IMR-90 (cell line): ENCODE results near the gene HIGD1C.

Experiments
- CEBPB ChIP-seq: IDR thresholded peaks from 2 replicates; pipeline ENCODE4 v1.6.1; 2012; ENCODE audit warnings: low read depth, low read length, improper control_type of control experiment
- CHD1 ChIP-seq: IDR thresholded peaks from 2 replicates; pipeline ENCODE4 v1.6.1; 2012; ENCODE audit warnings: low read depth, low read length, improper control_type of control experiment
- FOS ChIP-seq: fragments of 150-350 bp; IDR thresholded peaks from 2 replicates; pipeline ENCODE4 v1.6.1; 2016; ENCODE audit warnings: low read depth, low read length
- MAZ ChIP-seq: IDR thresholded peaks from 2 replicates; pipeline ENCODE4 v1.6.1; 2012; ENCODE audit warnings: low read depth, mild to moderate bottlenecking, low read length, improper control_type of control experiment, moderate library complexity, borderline replicate concordance
- MXI1 ChIP-seq: IDR thresholded peaks from 2 replicates; pipeline ENCODE4 v1.6.1; 2012; ENCODE audit warnings: low read depth, mild to moderate bottlenecking, low read length, moderate library complexity, borderline replicate concordance
- POLR2A ChIP-seq: IDR thresholded peaks from 2 replicates; pipeline ENCODE4 v1.6.1; 2012; ENCODE audit warnings: mild to moderate bottlenecking, low read depth, low read length
- RAD21 ChIP-seq: IDR thresholded peaks from 2 replicates; pipeline ENCODE4 v1.6.1; 2012; ENCODE audit warnings: low read length, improper control_type of control experiment
- RCOR1 ChIP-seq: IDR thresholded peaks from 2 replicates; pipeline ENCODE4 v1.6.1; 2012; ENCODE audit warnings: mild to moderate bottlenecking, low read length, improper control_type of control experiment; ENCODE audit not compliant: insufficient replicate concordance
- RFX5 ChIP-seq: IDR thresholded peaks from 2 replicates; pipeline ENCODE4 v1.8.0; 2012; ENCODE audit warnings: low read depth, mild to moderate bottlenecking, low read length, moderate library complexity
- SMC3 ChIP-seq: fragments of 150-350 bp; IDR thresholded peaks from 2 replicates; pipeline ENCODE4 v1.6.1; 2016; ENCODE audit warnings: low read depth, mild to moderate bottlenecking, antibody characterized with exemption, low read length, moderate library complexity
- TF ChIP-seq, protein P1 (sequence below): conservative IDR thresholded peaks from 2 replicates; pipeline ENCODE4 v1.5.1; 2012; ENCODE audit warnings: mild to moderate bottlenecking, low read depth, low read length, improper control_type of control experiment
- TF ChIP-seq, protein P2 (sequence below): fragments of 150-350 bp; IDR thresholded peaks from 2 replicates; pipeline ENCODE4 v1.6.1; 2016; ENCODE audit warnings: low read depth, mild to moderate bottlenecking, low read length, moderate library complexity, borderline replicate concordance

GRCh38 chr12:50925342-50925651 is 27.0 kb upstream of the HIGD1C start:
- TF ChIP-seq, protein P1, sequence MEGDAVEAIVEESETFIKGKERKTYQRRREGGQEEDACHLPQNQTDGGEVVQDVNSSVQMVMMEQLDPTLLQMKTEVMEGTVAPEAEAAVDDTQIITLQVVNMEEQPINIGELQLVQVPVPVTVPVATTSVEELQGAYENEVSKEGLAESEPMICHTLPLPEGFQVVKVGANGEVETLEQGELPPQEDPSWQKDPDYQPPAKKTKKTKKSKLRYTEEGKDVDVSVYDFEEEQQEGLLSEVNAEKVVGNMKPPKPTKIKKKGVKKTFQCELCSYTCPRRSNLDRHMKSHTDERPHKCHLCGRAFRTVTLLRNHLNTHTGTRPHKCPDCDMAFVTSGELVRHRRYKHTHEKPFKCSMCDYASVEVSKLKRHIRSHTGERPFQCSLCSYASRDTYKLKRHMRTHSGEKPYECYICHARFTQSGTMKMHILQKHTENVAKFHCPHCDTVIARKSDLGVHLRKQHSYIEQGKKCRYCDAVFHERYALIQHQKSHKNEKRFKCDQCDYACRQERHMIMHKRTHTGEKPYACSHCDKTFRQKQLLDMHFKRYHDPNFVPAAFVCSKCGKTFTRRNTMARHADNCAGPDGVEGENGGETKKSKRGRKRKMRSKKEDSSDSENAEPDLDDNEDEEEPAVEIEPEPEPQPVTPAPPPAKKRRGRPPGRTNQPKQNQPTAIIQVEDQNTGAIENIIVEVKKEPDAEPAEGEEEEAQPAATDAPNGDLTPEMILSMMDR = no peak
- no peak for TF ChIP-seq POLR2A
- no peak for TF ChIP-seq FOS
- TF ChIP-seq CEBPB = no peak
- no peak for TF ChIP-seq MXI1
- TF ChIP-seq CHD1 = no peak
- no peak for TF ChIP-seq SMC3
- TF ChIP-seq RFX5 = no peak
- TF ChIP-seq, protein P2, sequence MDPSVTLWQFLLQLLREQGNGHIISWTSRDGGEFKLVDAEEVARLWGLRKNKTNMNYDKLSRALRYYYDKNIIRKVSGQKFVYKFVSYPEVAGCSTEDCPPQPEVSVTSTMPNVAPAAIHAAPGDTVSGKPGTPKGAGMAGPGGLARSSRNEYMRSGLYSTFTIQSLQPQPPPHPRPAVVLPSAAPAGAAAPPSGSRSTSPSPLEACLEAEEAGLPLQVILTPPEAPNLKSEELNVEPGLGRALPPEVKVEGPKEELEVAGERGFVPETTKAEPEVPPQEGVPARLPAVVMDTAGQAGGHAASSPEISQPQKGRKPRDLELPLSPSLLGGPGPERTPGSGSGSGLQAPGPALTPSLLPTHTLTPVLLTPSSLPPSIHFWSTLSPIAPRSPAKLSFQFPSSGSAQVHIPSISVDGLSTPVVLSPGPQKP = no peak
- no peak for TF ChIP-seq MAZ
- no peak for TF ChIP-seq RCOR1
- no peak for TF ChIP-seq RAD21
